Measurements from ENCODE around the gene CACNB1.
"Not testable (repeated sequence)": the region's sequence is repeated elsewhere in the genome, so short reads cannot be mapped to it uniquely, and the experiment has no call there.

Gene CACNB1

GRCh38 chr17:39150104-39150634, 47.3 kb downstream of the CACNB1 start:
- DNase-seq = no peak

GRCh38 chr17:39147221-39148185, 50.0 kb downstream of the CACNB1 start:
- DNase-seq = no peak

GRCh38 chr17:39146273-39146672, 51.2 kb downstream of the CACNB1 start:
- DNase-seq = no peak

GRCh38 chr17:39145143-39145542, 52.3 kb downstream of the CACNB1 start:
- no peak for DNase-seq

- DNase-seq = no peak
These were observed 53.0 kb downstream of the CACNB1 start for GRCh38 chr17:39144416-39144840.

GRCh38 chr17:39143552-39144093, 53.8 kb downstream of the CACNB1 start:
- DNase-seq = no peak

GRCh38 chr17:39141915-39142664, 55.4 kb downstream of the CACNB1 start:
- no peak for DNase-seq

GRCh38 chr17:39141294-39141693, 56.2 kb downstream of the CACNB1 start:
- no peak for DNase-seq

GRCh38 chr17:39139561-39139960, 57.9 kb downstream of the CACNB1 start:
- no peak for DNase-seq

GRCh38 chr17:39139161-39139511, 58.3 kb downstream of the CACNB1 start:
- DNase-seq = peak in 1 of 2 experiments; percentile 29

- DNase-seq = no peak
These were observed 58.9 kb downstream of the CACNB1 start for GRCh38 chr17:39138431-39139160.

- DNase-seq = peak in 1 of 2 experiments; percentile 23
These were observed 62.6 kb downstream of the CACNB1 start for GRCh38 chr17:39134878-39135277.

GRCh38 chr17:39132192-39132610, 65.3 kb downstream of the CACNB1 start:
- no peak for DNase-seq

- DNase-seq = no peak
These were observed 65.9 kb downstream of the CACNB1 start for GRCh38 chr17:39131616-39132015.

- DNase-seq = no peak
These were observed 67.3 kb downstream of the CACNB1 start for GRCh38 chr17:39130205-39130604.

- not testable (repeated sequence) for DNase-seq
These were observed 67.9 kb downstream of the CACNB1 start for GRCh38 chr17:39129544-39129943.

GRCh38 chr17:39126436-39126835, 71.0 kb downstream of the CACNB1 start:
- DNase-seq = no peak

GRCh38 chr17:39125143-39125875, 72.2 kb downstream of the CACNB1 start:
- no peak for DNase-seq

- no peak for DNase-seq
These were observed 73.8 kb downstream of the CACNB1 start for GRCh38 chr17:39123627-39124026.

Data from NCI-H524 (cell line).